ENCODE measurements around the gene CCT6B. TPM values are rescaled to one million over a fixed set of nuclear protein-coding genes. Genes with fewer than 3 reads are reported as not detected.

The CCT6B gene
- total and polyA plus RNA-seq, 10 donors = 1.3 to 7.6 (median 2.9) TPM

DNA sequence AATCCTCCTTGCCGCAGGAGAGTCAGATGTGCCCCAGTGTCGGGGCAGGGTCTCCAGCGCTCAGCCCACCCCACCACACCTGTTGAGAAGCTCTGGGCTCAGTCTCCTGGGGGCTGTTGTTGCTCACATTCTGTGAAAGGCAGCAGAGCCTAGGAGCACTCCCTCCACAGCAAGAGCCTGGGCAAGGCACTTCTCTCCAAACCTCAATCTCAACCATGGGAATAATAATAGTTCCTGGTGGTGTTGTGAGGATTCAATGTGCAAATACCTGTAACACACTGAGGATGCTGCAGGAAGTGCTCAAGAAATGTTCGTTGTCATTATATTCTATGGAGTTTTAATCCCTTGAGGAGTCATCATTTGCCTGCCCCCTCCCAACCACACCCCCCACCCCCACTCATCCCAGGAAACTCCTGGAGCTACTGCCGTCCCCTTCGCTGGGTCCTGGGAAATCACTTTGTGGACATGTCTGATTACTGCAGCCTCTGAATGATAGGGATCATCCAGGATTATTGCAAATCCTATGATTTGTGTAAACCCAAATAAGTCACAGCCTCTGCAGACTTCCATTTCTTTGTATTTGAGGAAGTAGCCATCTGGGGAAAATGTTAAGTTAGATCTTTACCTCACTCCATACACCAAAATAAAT lies 61.5 kb downstream of the CCT6B start:
- Histone ChIP-seq H3K27ac (no peak overlapping the region), H3K4me3 (no peak overlapping the region), H3K9me3 (no peaks in the 10 kb centered on the region), H3K27me3 (replicated peaks in 1 of 7) (peaks cover 0 to 39% (median 0%) of the 10 kb centered on the region in 7 donors), H3K4me1 (no peaks in the 10 kb centered on the region), H3K36me3 (no peaks in the 10 kb centered on the region)
- no peak for TF ChIP-seq POLR2A (IDR thresholded peaks at IDR 0.05)
- no peak for TF ChIP-seq POLR2AphosphoS5 (IDR thresholded peaks at IDR 0.05)
- TF ChIP-seq CTCF (IDR thresholded peaks at IDR 0.05 in 8 of 11, conservative IDR thresholded peaks at IDR 0.05 in 3 of 11) = no peak
- intact Hi-C loops (cut with DNase I; ENCODE audit: low total_unique reads) = no loop called here
- DNase-seq = no peak
- WGBS, 5 donors = 73 to 86% (median 80%) methylated on average over 4 to 6 of the region's 6 CpGs

- 21 to 40% (median 29%) methylated on average over 5 of the region's 5 CpGs for WGBS, 5 donors
- TF ChIP-seq POLR2A (IDR thresholded peaks at IDR 0.05) (no peak), POLR2AphosphoS5 (IDR thresholded peaks at IDR 0.05) (no peak)
- Histone ChIP-seq H3K27ac (no peak overlapping the region), H3K4me3 (no peak overlapping the region), H3K9me3 (no peaks in the 10 kb centered on the region), H3K36me3 (no peaks in the 10 kb centered on the region), H3K4me1 (no peaks in the 10 kb centered on the region), H3K27me3 (replicated peaks in 1 of 7) (peaks cover 0 to 68% (median 0%) of the 10 kb centered on the region in 7 donors)
- intact Hi-C loops (cut with DNase I; ENCODE audit: low total_unique reads) = no loop called here
- DNase-seq = no peak
Observed at GRCh38 chr17:34895383-34895782, 65.9 kb downstream of the CCT6B start.

DNA sequence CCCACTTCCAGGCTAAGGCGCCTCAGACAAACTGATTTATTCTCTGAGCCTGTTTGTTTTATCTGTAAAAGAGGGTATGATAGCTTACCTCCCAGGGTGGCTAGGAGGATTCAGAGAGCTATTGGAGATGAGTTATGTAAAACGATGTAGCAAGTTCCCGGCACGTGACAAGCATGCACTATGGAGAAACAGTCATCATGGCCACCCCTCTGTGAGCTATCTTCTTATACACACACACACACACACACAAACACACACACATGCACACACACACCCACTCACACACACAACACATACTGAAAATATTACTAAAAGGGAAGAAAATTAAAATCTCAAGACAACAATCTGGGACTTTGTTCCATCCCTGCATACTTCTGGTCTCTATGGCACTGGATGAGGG lies 66.3 kb downstream of the CCT6B start:
- Histone ChIP-seq H3K27ac (no peak overlapping the region), H3K27me3 (replicated peaks in 1 of 7) (peaks cover 0 to 68% (median 0%) of the 10 kb centered on the region in 7 donors), H3K9me3 (no peaks in the 10 kb centered on the region), H3K4me3 (no peak overlapping the region), H3K36me3 (no peaks in the 10 kb centered on the region), H3K4me1 (no peaks in the 10 kb centered on the region)
- intact Hi-C loops (cut with DNase I; ENCODE audit: low total_unique reads) = no loop called here
- DNase-seq = no peak
- 68 to 94% (median 82%) methylated on average over 4 of the region's 4 CpGs for WGBS, 5 donors
- no peak for TF ChIP-seq POLR2AphosphoS5 (IDR thresholded peaks at IDR 0.05)
- TF ChIP-seq CTCF (IDR thresholded peaks at IDR 0.05 in 8 of 11, conservative IDR thresholded peaks at IDR 0.05 in 3 of 11) = no peak
- TF ChIP-seq POLR2A (IDR thresholded peaks at IDR 0.05) = no peak

DNA sequence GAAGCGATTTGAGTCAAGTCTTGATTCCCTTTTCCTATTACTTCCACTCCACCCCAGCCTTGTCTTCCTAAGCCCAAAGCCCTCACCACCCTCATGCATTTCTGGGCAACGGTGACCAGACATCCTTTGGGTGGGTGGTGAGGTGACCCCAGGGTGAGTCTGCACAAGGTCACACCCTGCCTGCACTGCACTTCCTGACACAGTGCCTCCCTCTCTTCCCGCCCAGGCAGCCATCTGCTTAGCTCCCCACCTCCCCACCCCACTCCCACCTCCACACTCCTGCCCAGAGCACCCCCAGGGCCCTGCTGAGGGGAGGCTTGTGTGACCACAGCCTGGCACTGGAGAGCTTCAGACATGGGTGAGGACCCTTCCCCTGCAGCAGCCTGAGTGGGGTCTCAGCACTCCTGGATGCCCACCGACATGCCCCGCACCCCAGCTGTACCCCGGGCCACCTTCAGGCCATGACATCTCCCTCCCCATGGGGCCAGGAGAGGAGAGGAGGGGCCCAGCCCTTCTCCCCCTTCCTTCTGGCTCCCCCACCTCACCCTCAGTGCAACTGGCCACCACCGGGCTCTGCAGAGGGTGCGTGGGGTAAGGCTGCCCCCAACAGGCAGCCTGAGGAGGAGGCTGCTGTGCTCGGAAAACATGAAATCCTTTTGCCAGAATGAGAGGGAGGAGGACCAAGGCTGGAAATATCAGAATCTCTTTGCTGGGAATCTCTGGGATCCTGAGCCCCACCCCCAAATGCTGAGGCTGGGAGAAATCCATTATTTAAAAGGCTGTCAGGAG lies 68.6 kb downstream of the CCT6B start:
- H3K27ac ChIP-seq = no peak overlapping the region
- no peaks in the 10 kb centered on the region for H3K36me3 ChIP-seq
- peaks cover 0 to 71% (median 0%) of the 10 kb centered on the region in 7 donors for H3K27me3 ChIP-seq (replicated peaks in 1 of 7)
- H3K9me3 ChIP-seq = no peaks in the 10 kb centered on the region
- no peak for DNase-seq
- H3K4me1 ChIP-seq = no peaks in the 10 kb centered on the region
- 31 to 51% (median 43%) methylated on average over 9 of the region's 9 CpGs for WGBS, 5 donors
- intact Hi-C loops (cut with DNase I; ENCODE audit: low total_unique reads) = no loop called here
- H3K4me3 ChIP-seq = no peak overlapping the region
- TF ChIP-seq CTCF (IDR thresholded peaks at IDR 0.05 in 8 of 11, conservative IDR thresholded peaks at IDR 0.05 in 3 of 11) (peak in 2 of 11 experiments; percentile 9 to 10), POLR2AphosphoS5 (IDR thresholded peaks at IDR 0.05) (no peak), POLR2A (IDR thresholded peaks at IDR 0.05) (no peak)
